ENCODE data around the gene FZD10.

Gene FZD10

GRCh38 chr12:130131025-130131424, 31.2 kb upstream of the FZD10 start:
- no peak for DNase-seq (ENCODE audit: extremely low spot score)
- TF ChIP-seq CTCF (IDR thresholded peaks at IDR 0.05; ENCODE audit: control extremely low read depth, extremely low read depth, low read depth, missing control alignments), result no peak
- ChIA-PET CTCF (no interaction called here), POLR2A (no interaction called here)

- POLR2A ChIA-PET, result no interaction called here
Observed at GRCh38 chr12:130131801-130132200, 30.5 kb upstream of the FZD10 start.

GRCh38 chr12:130132831-130133511, 29.3 kb upstream of the FZD10 start:
- CTCF ChIA-PET, result no interaction called here
- TF ChIP-seq CTCF (IDR thresholded peaks at IDR 0.05; ENCODE audit: control extremely low read depth, extremely low read depth, low read depth, missing control alignments), result no peak
- DNase-seq (ENCODE audit: extremely low spot score), result no peak
- POLR2A ChIA-PET, result no interaction called here

More at GRCh38 chr12:130131801-130132200, 30.5 kb upstream of the FZD10 start:
- no peak for TF ChIP-seq CTCF (IDR thresholded peaks at IDR 0.05; ENCODE audit: control extremely low read depth, extremely low read depth, low read depth, missing control alignments)
- no peak for DNase-seq (ENCODE audit: extremely low spot score)
- CTCF ChIA-PET, result no interaction called here

GRCh38 chr12:130133851-130134562, 28.3 kb upstream of the FZD10 start:
- ChIA-PET POLR2A (no interaction called here), CTCF (no interaction called here)
- TF ChIP-seq CTCF (IDR thresholded peaks at IDR 0.05; ENCODE audit: control extremely low read depth, extremely low read depth, low read depth, missing control alignments), result no peak
- DNase-seq (ENCODE audit: extremely low spot score), result no peak

- TF ChIP-seq CTCF (IDR thresholded peaks at IDR 0.05; ENCODE audit: control extremely low read depth, extremely low read depth, low read depth, missing control alignments), result no peak
- CTCF ChIA-PET, result no interaction called here
- POLR2A ChIA-PET, result no interaction called here
- DNase-seq (ENCODE audit: extremely low spot score), result no peak
Observed at GRCh38 chr12:130134563-130134915, 27.7 kb upstream of the FZD10 start.

- CTCF ChIA-PET, result no interaction called here
- no peak for TF ChIP-seq CTCF (IDR thresholded peaks at IDR 0.05; ENCODE audit: control extremely low read depth, extremely low read depth, low read depth, missing control alignments)
- POLR2A ChIA-PET, result no interaction called here
Observed at GRCh38 chr12:130136509-130137039, 25.7 kb upstream of the FZD10 start.

More at GRCh38 chr12:130136509-130137039, 25.7 kb upstream of the FZD10 start:
- DNase-seq (ENCODE audit: extremely low spot score), result no peak

All from GM10248 (cell line).